ENCODE measurements around the gene ULK1. TPM values are rescaled to one million over a fixed set of nuclear protein-coding genes. Genes with fewer than 3 reads are reported as not detected.

Gene ULK1
- total and polyA plus RNA-seq, 2 of the 13 experiments (the other 11 are each of a cell fraction or from before 2014, with no cell fraction given): 2.8 to 10.1 TPM

GRCh38 chr12:131862084-131862441 is 32.4 kb upstream of the ULK1 start (continued):
- TF ChIP-seq IRF9 (CRISPR knock-in tag; IDR thresholded peaks at IDR 0.05; ENCODE audit: borderline replicate concordance) (0 out of 2 replicates have a peak, but pooled peaks have one; percentile 7), PCBP2 (optimal IDR thresholded peaks at IDR 0.05; ENCODE audit: low read depth, low read length, poor library complexity, severe bottlenecking) (no peak), ZNF598 (CRISPR knock-in tag; IDR thresholded peaks at IDR 0.05; ENCODE audit: borderline replicate concordance) (no peak), ATF3 (CRISPR knock-in tag; IDR thresholded peaks at IDR 0.05) (no peak), POGZ (CRISPR knock-in tag; IDR thresholded peaks at IDR 0.05) (peak; percentile 83), REST (IDR thresholded peaks at IDR 0.05; ENCODE audit: borderline replicate concordance in 1 of 2, low read depth in 1 of 2, low read length in 2 of 2) (0 out of 4 replicates have a peak, but pooled peaks of 1 of the 2 experiments have one; percentile 31), ZNF710 (CRISPR knock-in tag; IDR thresholded peaks at IDR 0.05; ENCODE audit: borderline replicate concordance) (peak; percentile 60; the same call in 1 of the 2 replicates), GRHL1 (CRISPR knock-in tag; conservative IDR thresholded peaks at IDR 0.05) (no peak), ZNF788 (CRISPR knock-in tag; IDR thresholded peaks at IDR 0.05; ENCODE audit: borderline replicate concordance) (0 out of 2 replicates have a peak, but pooled peaks have one; percentile 55), CAMTA2 (CRISPR knock-in tag; IDR thresholded peaks at IDR 0.05; ENCODE audit: borderline replicate concordance) (0 out of 2 replicates have a peak, but pooled peaks have one; percentile 43), GZF1 (CRISPR knock-in tag; IDR thresholded peaks at IDR 0.05) (no peak), CEBPG (CRISPR knock-in tag; IDR thresholded peaks at IDR 0.05) (no peak; the same call in 1 of the 2 replicates), YEATS2 (CRISPR knock-in tag; IDR thresholded peaks at IDR 0.05; ENCODE audit: borderline replicate concordance) (no peak), ZNF263 (CRISPR knock-in tag; IDR thresholded peaks at IDR 0.05) (peak; percentile 39; the same call in 1 of the 2 replicates), DPF2 (CRISPR knock-in tag; IDR thresholded peaks at IDR 0.05; ENCODE audit: borderline replicate concordance, low read depth) (peak; percentile 71; the same call in 1 of the 2 replicates), ARID5B (CRISPR knock-in tag; IDR thresholded peaks at IDR 0.05) (peak; percentile 68)

Measured in HepG2 (cell line).